Measurements from ENCODE around the gene MAGI3. TPM values are rescaled to one million over a fixed set of nuclear protein-coding genes. Genes with fewer than 3 reads are reported as not detected.

MAGI3 gene
- total and polyA plus RNA-seq, 8 donors: 3.5 to 225 (median 49.7) TPM

DNA sequence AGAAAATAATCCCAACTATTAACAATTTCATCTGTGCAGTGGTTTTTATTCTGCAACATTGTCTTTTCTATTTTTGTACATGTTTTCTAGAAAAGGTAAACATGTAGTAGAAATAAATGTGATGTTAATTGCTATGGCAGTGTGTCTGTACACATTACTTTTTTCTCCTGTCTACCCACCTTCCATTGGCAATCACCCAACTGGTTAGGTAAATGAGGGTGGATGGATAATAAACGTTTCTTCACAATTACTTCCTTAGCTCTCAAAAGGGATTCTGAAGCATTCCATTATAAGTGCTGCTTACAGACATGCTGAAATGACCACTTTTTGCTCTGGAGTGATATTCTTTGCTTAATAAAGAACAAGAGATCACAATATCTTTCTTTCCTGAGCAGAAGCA lies 61.4 kb downstream of the MAGI3 start:
- WGBS, 5 donors: 3 to 8% (median 7%) methylated on average over 1 of the region's 1 CpG
- intact Hi-C loops (cut with DNase I; ENCODE audit: low total_unique reads): no loop called here
- no peak for TF ChIP-seq POLR2A (IDR thresholded peaks at IDR 0.05)
- TF ChIP-seq POLR2AphosphoS5 (IDR thresholded peaks at IDR 0.05): no peak
- TF ChIP-seq EP300 (IDR thresholded peaks at IDR 0.05): no peak
- TF ChIP-seq, protein P1, sequence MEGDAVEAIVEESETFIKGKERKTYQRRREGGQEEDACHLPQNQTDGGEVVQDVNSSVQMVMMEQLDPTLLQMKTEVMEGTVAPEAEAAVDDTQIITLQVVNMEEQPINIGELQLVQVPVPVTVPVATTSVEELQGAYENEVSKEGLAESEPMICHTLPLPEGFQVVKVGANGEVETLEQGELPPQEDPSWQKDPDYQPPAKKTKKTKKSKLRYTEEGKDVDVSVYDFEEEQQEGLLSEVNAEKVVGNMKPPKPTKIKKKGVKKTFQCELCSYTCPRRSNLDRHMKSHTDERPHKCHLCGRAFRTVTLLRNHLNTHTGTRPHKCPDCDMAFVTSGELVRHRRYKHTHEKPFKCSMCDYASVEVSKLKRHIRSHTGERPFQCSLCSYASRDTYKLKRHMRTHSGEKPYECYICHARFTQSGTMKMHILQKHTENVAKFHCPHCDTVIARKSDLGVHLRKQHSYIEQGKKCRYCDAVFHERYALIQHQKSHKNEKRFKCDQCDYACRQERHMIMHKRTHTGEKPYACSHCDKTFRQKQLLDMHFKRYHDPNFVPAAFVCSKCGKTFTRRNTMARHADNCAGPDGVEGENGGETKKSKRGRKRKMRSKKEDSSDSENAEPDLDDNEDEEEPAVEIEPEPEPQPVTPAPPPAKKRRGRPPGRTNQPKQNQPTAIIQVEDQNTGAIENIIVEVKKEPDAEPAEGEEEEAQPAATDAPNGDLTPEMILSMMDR (IDR thresholded peaks at IDR 0.05): no peak
- DNase-seq: peak in 1 of 2 donors; percentile 39
- Histone ChIP-seq H3K27me3 (no peaks in the 10 kb centered on the region), H3K4me3 (no peak overlapping the region), H3K36me3 (no peaks in the 10 kb centered on the region), H3K27ac (peak overlapping the region in 1 of 5 donors; percentile 39), H3K4me1 (peaks cover 0 to 39% (median 20%) of the 10 kb centered on the region in 4 donors), H3K9me3 (no peaks in the 10 kb centered on the region)

DNA sequence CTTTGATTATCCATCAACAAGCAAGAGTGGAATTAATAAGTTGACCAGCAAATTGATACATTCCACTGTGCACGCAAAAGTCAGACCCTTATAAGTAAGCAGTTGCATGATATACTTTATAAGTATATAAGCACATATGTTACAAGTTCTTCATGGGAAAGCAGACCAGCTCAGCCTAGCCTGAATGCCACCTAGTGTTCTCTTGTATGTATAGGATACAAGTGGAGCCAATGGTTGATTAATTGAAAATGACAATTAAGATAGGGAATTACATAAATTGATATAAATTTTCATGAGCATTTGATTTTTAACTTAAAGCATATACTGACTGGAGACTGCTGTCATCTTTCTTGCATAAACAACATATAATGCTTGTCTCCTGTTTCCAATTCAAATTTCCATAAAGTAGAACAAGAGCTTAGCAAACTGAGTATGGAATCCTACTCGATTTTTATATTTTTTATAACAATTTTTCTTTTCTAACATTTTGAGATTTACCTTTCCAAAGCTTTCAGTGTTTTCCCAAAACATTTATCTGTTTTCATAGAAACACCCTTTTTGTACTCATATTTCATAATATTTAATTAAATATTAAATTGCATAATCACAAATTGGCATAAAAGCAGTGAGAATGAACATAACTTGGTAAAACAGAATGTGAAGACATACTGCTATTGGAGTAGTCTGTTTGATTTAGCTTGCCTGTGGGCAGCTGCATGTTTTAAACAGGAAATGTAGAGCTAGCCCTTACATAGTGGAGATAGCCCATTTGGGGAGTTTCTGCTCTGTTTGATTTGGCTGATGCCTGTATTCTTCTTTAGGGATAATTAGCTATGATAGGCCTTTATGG lies 62.8 kb downstream of the MAGI3 start:
- 43 to 61% (median 51%) methylated on average over 2 of the region's 2 CpGs for WGBS, 5 donors
- H3K9me3 ChIP-seq: no peaks in the 10 kb centered on the region
- no peaks in the 10 kb centered on the region for H3K27me3 ChIP-seq
- H3K4me3 ChIP-seq: no peak overlapping the region
- peak; percentile 29 to 59 for DNase-seq
- H3K36me3 ChIP-seq: no peaks in the 10 kb centered on the region
- no peak for TF ChIP-seq EP300 (IDR thresholded peaks at IDR 0.05)
- TF ChIP-seq, protein P1 (IDR thresholded peaks at IDR 0.05): peak in 5 of 7 experiments; percentile 9 to 42 (median 37)
- intact Hi-C loops (cut with DNase I; ENCODE audit: low total_unique reads): no loop called here
- H3K4me1 ChIP-seq: peaks cover 6 to 52% (median 31%) of the 10 kb centered on the region in 4 donors
- peak overlapping the region in 2 of 5 donors; percentile 38 to 55 for H3K27ac ChIP-seq

DNA sequence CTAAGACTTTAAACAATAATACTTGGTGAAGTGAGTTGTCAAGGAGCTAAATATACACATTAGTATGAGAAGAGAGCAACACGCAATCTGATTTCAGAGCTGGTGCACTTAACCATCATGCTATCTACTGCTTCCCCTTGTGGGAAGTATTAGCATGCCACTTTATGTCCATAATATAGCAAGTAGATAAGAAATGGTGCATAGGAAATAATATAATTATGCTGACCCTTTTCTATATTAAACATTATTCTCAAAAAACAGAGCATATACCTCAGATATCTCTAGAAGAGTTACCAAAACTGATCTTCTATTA lies 63.4 kb downstream of the MAGI3 start:
- H3K27ac ChIP-seq: peak overlapping the region in 2 of 5 donors; percentile 38 to 55
- intact Hi-C loops (cut with DNase I; ENCODE audit: low total_unique reads): no loop called here

DNA sequence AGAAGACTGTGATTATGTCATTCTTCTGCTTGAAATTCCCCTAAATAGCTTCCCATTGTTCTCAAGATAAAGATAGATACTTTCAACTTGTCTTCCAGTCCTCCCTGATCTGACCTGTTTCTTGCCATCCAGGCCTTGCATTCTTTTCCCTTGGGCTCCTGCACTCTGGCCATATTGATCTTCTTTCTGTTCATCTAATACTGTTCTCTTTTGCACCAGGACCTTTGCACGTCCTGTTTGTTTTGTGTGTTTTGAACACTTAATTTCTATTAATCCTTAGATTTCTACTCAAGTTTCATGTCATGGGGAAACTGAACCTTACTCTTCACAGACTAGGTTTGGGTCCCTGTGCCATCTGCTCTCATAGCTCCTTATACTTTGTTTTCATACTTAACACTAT lies 65.1 kb downstream of the MAGI3 start:
- no peaks in the 10 kb centered on the region for H3K36me3 ChIP-seq
- no peak overlapping the region for H3K27ac ChIP-seq
- TF ChIP-seq POLR2AphosphoS5 (IDR thresholded peaks at IDR 0.05): no peak
- intact Hi-C loops (cut with DNase I; ENCODE audit: low total_unique reads): no loop called here
- no peaks in the 10 kb centered on the region for H3K9me3 ChIP-seq
- 95 to 100% (median 97%) methylated on average over 1 of the region's 1 CpG for WGBS, 5 donors
- no peaks in the 10 kb centered on the region for H3K27me3 ChIP-seq
- no peak overlapping the region for H3K4me3 ChIP-seq
- no peak for DNase-seq
- H3K4me1 ChIP-seq: peaks cover 6 to 53% (median 32%) of the 10 kb centered on the region in 4 donors

More for the DNA sequence above, 63.4 kb downstream of the MAGI3 start:
- H3K36me3 ChIP-seq: no peaks in the 10 kb centered on the region
- WGBS, 5 donors: 77 to 93% (median 82%) methylated on average over 1 of the region's 1 CpG
- H3K9me3 ChIP-seq: no peaks in the 10 kb centered on the region
- H3K4me3 ChIP-seq: no peak overlapping the region
- DNase-seq: peak in 1 of 2 donors; percentile 18
- H3K4me1 ChIP-seq: peaks cover 6 to 53% (median 32%) of the 10 kb centered on the region in 4 donors
- TF ChIP-seq, protein P1 (IDR thresholded peaks at IDR 0.05): peak in 1 of 7 experiments; percentile 9
- TF ChIP-seq POLR2AphosphoS5 (IDR thresholded peaks at IDR 0.05): no peak
- H3K27me3 ChIP-seq: no peaks in the 10 kb centered on the region

DNA sequence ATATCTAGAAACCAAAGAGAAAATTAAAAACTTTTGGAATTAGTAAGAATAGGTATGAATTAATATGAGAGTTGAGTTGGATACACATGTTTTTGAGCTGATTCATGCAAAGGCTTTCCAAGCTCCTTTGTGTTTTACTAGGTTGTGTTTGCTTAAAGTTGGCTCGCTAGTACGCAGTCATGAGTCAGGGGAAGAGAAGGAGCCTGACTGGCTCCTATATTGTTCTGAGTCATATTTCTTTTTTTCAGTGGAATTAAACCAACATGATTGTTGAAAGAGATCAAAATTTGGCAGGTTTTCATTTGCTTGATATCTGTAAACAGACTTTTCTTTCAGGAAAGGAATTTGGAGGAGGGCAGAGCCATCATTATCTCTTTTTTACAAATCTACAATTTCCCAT lies 66.7 kb downstream of the MAGI3 start:
- H3K9me3 ChIP-seq: peaks cover 0 to 4% (median 0%) of the 10 kb centered on the region in 4 donors
- H3K27me3 ChIP-seq: no peaks in the 10 kb centered on the region
- H3K36me3 ChIP-seq: no peaks in the 10 kb centered on the region
- TF ChIP-seq POLR2A (IDR thresholded peaks at IDR 0.05) (no peak), EP300 (IDR thresholded peaks at IDR 0.05) (no peak), POLR2AphosphoS5 (IDR thresholded peaks at IDR 0.05) (peak in 1 of 3 donors; percentile 79)
- TF ChIP-seq, protein P1 (IDR thresholded peaks at IDR 0.05): no peak
- H3K4me1 ChIP-seq: peaks cover 6 to 44% (median 25%) of the 10 kb centered on the region in 4 donors
- H3K27ac ChIP-seq: peak overlapping the region in 3 of 5 donors; percentile 51 to 72 (median 62)
- H3K4me3 ChIP-seq: no peak overlapping the region
- peak; percentile 40 to 82 for DNase-seq
- intact Hi-C loops (cut with DNase I; ENCODE audit: low total_unique reads): no loop called here
- WGBS, 5 donors: 17 to 31% (median 23%) methylated on average over 2 of the region's 2 CpGs

Data from stomach (tissue), 9 donors.